Left ventricle myocardium inferior (tissue), 1 donor: Measurements from ENCODE around the gene KRT83. TPM values are rescaled to one million over a fixed set of nuclear protein-coding genes. Genes with fewer than 3 reads are reported as not detected.
A peak's percentile ranks its signal among the peaks of the same experiment; 100 is the strongest.
"Not testable (repeated sequence)": the region's sequence is repeated elsewhere in the genome, so short reads cannot be mapped to it uniquely, and the experiment has no call there.

Source experiments
- DNase-seq: peaks from one replicate; pipeline ENCODE4 v3.0.0-alpha.2; 2020
- H3K27ac ChIP-seq: fragments of 200-600 bp; replicated peaks from 2 replicates; pipeline ENCODE4 v1.8.0; 2021
- H3K27me3 ChIP-seq: fragments of 200-600 bp; 2 replicates; pipeline ENCODE4 v1.8.0; 2021; ENCODE audit warnings: low read depth
- H3K36me3 ChIP-seq: fragments of 200-600 bp; 2 replicates; pipeline ENCODE4 v1.8.0; 2021
- H3K4me1 ChIP-seq: fragments of 200-600 bp; 2 replicates; pipeline ENCODE4 v1.8.0; 2021
- H3K4me3 ChIP-seq: fragments of 200-600 bp; 2 replicates; pipeline ENCODE4 v1.8.0; 2021; ENCODE audit warnings: mild to moderate bottlenecking, moderate library complexity
- H3K9me3 ChIP-seq: fragments of 200-600 bp; replicated peaks from 2 replicates; pipeline ENCODE4 v1.8.0; 2021
- CTCF ChIP-seq: fragments of 200-600 bp; IDR thresholded peaks from 2 replicates; pipeline ENCODE4 v1.8.0; 2021; ENCODE audit warnings: antibody characterized with exemption, mild to moderate bottlenecking, borderline replicate concordance
- intact Hi-C: fragments of 100-400 bp; cut with micrococcal nuclease; formaldehyde crosslinking; loops from one replicate; pipeline ENCODE4 v1.11.0; 2022
- total RNA-seq: library from RNA; stranded (reverse); fragmentation: NEBNext Ultra II Directional; extraction: Animal tissue kit (Norgen Biotek cat#: 25700); gene quantifications from one replicate; pipeline ENCODE4 v1.2.1, GENCODE V29; 2021
- donor health status: DM: no; HTN: yes; CAD: no; lungs with severe emphysema.

The KRT83 gene
- total RNA-seq, 1 donor from 2014 or later: not detected

GRCh38 chr12:52317468-52318052 lies 3.6 kb downstream of the KRT83 start:
- intact Hi-C loops: no loop called here
- H3K27me3 ChIP-seq: peaks cover 88% of the 10 kb centered on the region
- no peak for TF ChIP-seq CTCF
- DNase-seq: no peak
- no peaks in the 10 kb centered on the region for H3K4me1 ChIP-seq
- H3K36me3 ChIP-seq: no peaks in the 10 kb centered on the region
- no peak overlapping the region for H3K4me3 ChIP-seq
- no peak overlapping the region for H3K27ac ChIP-seq
- H3K9me3 ChIP-seq: no peaks in the 10 kb centered on the region

GRCh38 chr12:52316701-52317100 lies 4.5 kb downstream of the KRT83 start:
- no peak for TF ChIP-seq CTCF
- H3K36me3 ChIP-seq: no peaks in the 10 kb centered on the region
- H3K27me3 ChIP-seq: peaks cover 88% of the 10 kb centered on the region
- no peak overlapping the region for H3K27ac ChIP-seq
- intact Hi-C loops: no loop called here
- H3K4me3 ChIP-seq: no peak overlapping the region
- H3K4me1 ChIP-seq: no peaks in the 10 kb centered on the region
- no peak for DNase-seq
- no peaks in the 10 kb centered on the region for H3K9me3 ChIP-seq

- no peak for TF ChIP-seq CTCF
- no peaks in the 10 kb centered on the region for H3K36me3 ChIP-seq
- no peaks in the 10 kb centered on the region for H3K9me3 ChIP-seq
- no peak overlapping the region for H3K27ac ChIP-seq
- intact Hi-C loops: no loop called here
- no peak overlapping the region for H3K4me3 ChIP-seq
- DNase-seq: no peak
- peaks cover 2% of the 10 kb centered on the region for H3K4me1 ChIP-seq
- H3K27me3 ChIP-seq: peaks cover 88% of the 10 kb centered on the region
Observed at GRCh38 chr12:52316290-52316689, 4.9 kb downstream of the KRT83 start.

- intact Hi-C loops, H3K4me3 ChIP-seq, H3K4me1 ChIP-seq, H3K9me3 ChIP-seq, DNase-seq, H3K27ac ChIP-seq, H3K36me3 ChIP-seq: not testable (repeated sequence)
- H3K27me3 ChIP-seq: peaks cover 88% of the 10 kb centered on the region
- TF ChIP-seq CTCF: peak; percentile 13
Observed at GRCh38 chr12:52315721-52316120, 5.5 kb downstream of the KRT83 start.

GRCh38 chr12:52314511-52314910 lies 6.7 kb downstream of the KRT83 start:
- TF ChIP-seq CTCF: no peak
- intact Hi-C loops: no loop called here
- no peak overlapping the region for H3K27ac ChIP-seq
- H3K36me3 ChIP-seq: no peaks in the 10 kb centered on the region
- no peak overlapping the region for H3K4me3 ChIP-seq
- peaks cover 7% of the 10 kb centered on the region for H3K4me1 ChIP-seq
- no peaks in the 10 kb centered on the region for H3K9me3 ChIP-seq
- peaks cover 88% of the 10 kb centered on the region for H3K27me3 ChIP-seq
- DNase-seq: no peak
